IMR-90 (cell line): ENCODE data around the gene RANBP9. TPM values are rescaled to one million over a fixed set of nuclear protein-coding genes. Genes with fewer than 3 reads are reported as not detected.

Source experiments
- ATAC-seq: fragments of 200-7000 bp; cut with Tn5 transposase; 2 replicates; pipeline ENCODE4 v1.9.1; 2020; ENCODE audit warnings: low read depth, mild to moderate bottlenecking, moderate library complexity
- BruUV-seq: library from RNA; stranded (reverse); fragments of 400-500 nt; replicated peaks from 2 replicates; lab custom pipeline; 2021; lab: Mats Ljungman, UMichigan
- CTCF ChIA-PET: fragments of 300-600 bp; formaldehyde crosslinking; extraction: SDS; loops from one replicate; lab custom pipeline; 2021; ENCODE audit warnings: antibody characterized with exemption; lab: Yijun Ruan, JAX
- POLR2A ChIA-PET: fragments of 300-600 bp; sonication (Branson Sonifier 250); formaldehyde crosslinking; loops from one replicate; lab custom pipeline; 2022; ENCODE audit warnings: antibody characterized with exemption; ENCODE audit not compliant: unreplicated experiment; lab: Charles Lee
- DNase-seq: peaks from one replicate; pipeline ENCODE4 v3.0.0; 2013
- H2AFZ ChIP-seq: replicated peaks from 2 replicates; pipeline ENCODE3; 2013; ENCODE audit warnings: low read length, mild to moderate bottlenecking; ENCODE audit not compliant: poor library complexity
- H2AK5ac ChIP-seq: 2 replicates; pipeline ENCODE4 v1.6.1; 2013; ENCODE audit warnings: low read depth, low read length, inconsistent platforms
- H2AK9ac ChIP-seq: replicated peaks from 2 replicates; pipeline ENCODE3; 2013; ENCODE audit warnings: mild to moderate bottlenecking, low read depth, low read length, moderate library complexity; ENCODE audit not compliant: poor library complexity
- H2BK120ac ChIP-seq: 2 replicates; pipeline ENCODE4 v1.6.1; 2013; ENCODE audit warnings: low read depth, low read length, inconsistent platforms
- H2BK15ac ChIP-seq: 3 replicates; pipeline ENCODE4 v1.6.1; 2013; ENCODE audit warnings: low read depth, low read length, inconsistent platforms
- H2BK20ac ChIP-seq: 2 replicates; pipeline ENCODE4 v1.6.1; 2013; ENCODE audit warnings: low read depth, mild to moderate bottlenecking, inconsistent platforms, low read length, moderate library complexity
- H2BK5ac ChIP-seq: 2 replicates; pipeline ENCODE4 v1.6.1; 2013; ENCODE audit warnings: mild to moderate bottlenecking, low read depth, low read length, inconsistent platforms; ENCODE audit not compliant: poor library complexity, severe bottlenecking
- H3K14ac ChIP-seq: replicated peaks from 2 replicates; pipeline ENCODE4 v1.6.1; 2013; ENCODE audit warnings: low read depth, low read length, inconsistent platforms
- H3K18ac ChIP-seq: 2 replicates; pipeline ENCODE4 v1.6.1; 2013; ENCODE audit warnings: low read depth, low read length, control low read depth
- H3K23ac ChIP-seq: 2 replicates; pipeline ENCODE4 v1.6.1; 2013; ENCODE audit warnings: low read depth, low read length, inconsistent platforms
- H3K27ac ChIP-seq: 2 replicates; pipeline ENCODE4 v1.5.1; 2013; ENCODE audit warnings: mild to moderate bottlenecking, control low read depth, low read length; ENCODE audit not compliant: insufficient read depth
- H3K27me3 ChIP-seq: 2 replicates; pipeline ENCODE4 v1.6.1; 2013; ENCODE audit warnings: low read length; ENCODE audit not compliant: control insufficient read depth, insufficient read depth
- H3K36me3 ChIP-seq: 2 replicates; pipeline ENCODE4 v1.6.1; 2013; ENCODE audit warnings: low read length, mixed read lengths; ENCODE audit not compliant: control insufficient read depth, insufficient read depth
- H3K4ac ChIP-seq: 2 replicates; pipeline ENCODE4 v1.6.1; 2013; ENCODE audit warnings: low read depth, low read length, inconsistent platforms
- H3K4me1 ChIP-seq: 2 replicates; pipeline ENCODE4 v1.6.1; 2013; ENCODE audit warnings: low read length, mixed read lengths; ENCODE audit not compliant: control insufficient read depth, insufficient read depth
- H3K4me2 ChIP-seq: 2 replicates; pipeline ENCODE4 v1.6.1; 2013; ENCODE audit warnings: low read depth, mild to moderate bottlenecking, control low read depth, low read length, moderate library complexity
- H3K4me3 ChIP-seq: 2 replicates; pipeline ENCODE4 v1.5.1; 2013; ENCODE audit warnings: low read depth, mild to moderate bottlenecking, control low read depth, low read length, moderate library complexity; ENCODE audit not compliant: insufficient read depth
- H3K56ac ChIP-seq: 2 replicates; pipeline ENCODE4 v1.6.1; 2013; ENCODE audit warnings: low read length, inconsistent platforms; ENCODE audit not compliant: insufficient read depth; ENCODE audit errors: extremely low read depth
- H3K79me1 ChIP-seq, 2 experiments: 2 replicates each; pipeline ENCODE4 v1.6.1; 2013; ENCODE audit warnings: low read length in 2 of 2, inconsistent platforms in 1 of 2, low read depth in 1 of 2
- H3K9ac ChIP-seq: 2 replicates; pipeline ENCODE4 v1.6.1; 2013; ENCODE audit warnings: low read depth, low read length, control low read depth
- H3K9me1 ChIP-seq: 2 replicates; pipeline ENCODE4 v1.6.1; 2013; ENCODE audit warnings: low read length, inconsistent platforms; ENCODE audit not compliant: insufficient read depth
- H3K9me3 ChIP-seq: 2 replicates; pipeline ENCODE4 v1.6.1; 2013; ENCODE audit warnings: low read length; ENCODE audit not compliant: control insufficient read depth, insufficient read depth
- H4K20me1 ChIP-seq: 2 replicates; pipeline ENCODE4 v1.6.1; 2013; ENCODE audit warnings: low read length, inconsistent platforms; ENCODE audit not compliant: insufficient read depth
- H4K5ac ChIP-seq: 2 replicates; pipeline ENCODE4 v1.6.1; 2013; ENCODE audit warnings: mild to moderate bottlenecking, low read depth, low read length, control low read depth
- H4K8ac ChIP-seq, 2 experiments: 2 replicates each; pipeline ENCODE4 v1.6.1; 2013; ENCODE audit warnings: low read depth in 2 of 2, low read length in 2 of 2, control low read depth in 1 of 2, inconsistent platforms in 1 of 2
- H4K91ac ChIP-seq: 2 replicates; pipeline ENCODE4 v1.6.1; 2013; ENCODE audit warnings: low read depth, low read length, inconsistent platforms; ENCODE audit not compliant: insufficient read depth
- FOS ChIP-seq: fragments of 150-350 bp; IDR thresholded peaks from 2 replicates; pipeline ENCODE4 v1.6.1; 2016; ENCODE audit warnings: low read depth, low read length
- MAZ ChIP-seq: IDR thresholded peaks from 2 replicates; pipeline ENCODE4 v1.6.1; 2012; ENCODE audit warnings: low read depth, mild to moderate bottlenecking, low read length, improper control_type of control experiment, moderate library complexity, borderline replicate concordance
- WGBS, 2 experiments: methylation state at CpG; one replicate each; pipeline versions ENCODE4 v1.1.5 to v1.1.7; 2013; ENCODE audit warnings: missing lambda C conversion rate in 2 of 2; ENCODE audit not compliant: insufficient read length in 1 of 2; ENCODE audit errors: extremely low coverage in 2 of 2; 5-methylcytosine and 5-hydroxymethylcytosine counted together
- dilution Hi-C: fragments of 300-500 bp; cut with HindIII; formaldehyde crosslinking; loops from one replicate; pipeline ENCODE4 v1.14.3; 2018; ENCODE audit warnings: low sequenced_read_pairs; ENCODE audit not compliant: unreplicated experiment
- in situ Hi-C: fragments of 300-500 bp; cut with MboI; formaldehyde crosslinking; loops from 3 replicates; pipeline ENCODE4 v1.14.3; 2019; ENCODE audit warnings: low sequenced_read_pairs, inconsistent platforms, mixed read lengths
- intact Hi-C: fragments of 100-400 bp; cut with micrococcal nuclease; formaldehyde crosslinking; loops from 2 replicates; pipeline ENCODE4 v1.10.0; 2022
- polyA plus RNA-seq, 3 experiments: library from polyadenylated mRNA; depleted of rRNA; stranded (reverse); fragments of >200 nt; gene quantifications; 2 replicates each; pipeline ENCODE4 v1.2.3, GENCODE V29; 2012; ENCODE audit warnings: low replicate concordance in 1 of 3
- total RNA-seq: library from RNA; depleted of rRNA; stranded (reverse); fragments of >200 nt; gene quantifications from 2 replicates; pipeline ENCODE4 v1.2.3, GENCODE V29; 2012

The RANBP9 gene
- total and polyA plus RNA-seq, 2 of the 4 experiments (the other 2 are of a cell fraction) = 17.7 to 27.8 TPM

GRCh38 chr6:13661647-13662046, 50.0 kb downstream of the RANBP9 start:
- dilution Hi-C loops = no loop called here
- Histone ChIP-seq H2AK5ac (no peak overlapping the region), H3K23ac (no peak overlapping the region), H4K8ac (no peak overlapping the region), H3K4me3 (no peak overlapping the region), H4K91ac (no peak overlapping the region), H3K56ac (no peak overlapping the region), H2BK20ac (no peak overlapping the region), H3K18ac (no peak overlapping the region), H3K14ac (no peak overlapping the region), H4K20me1 (peaks cover 41% of the 10 kb centered on the region), H3K4me1 (peaks cover 5% of the 10 kb centered on the region; the same call in 1 of the 2 replicates), H3K27ac (no peak overlapping the region), H3K4me2 (no peak overlapping the region), H3K27me3 (no peaks in the 10 kb centered on the region), H3K36me3 (no peaks in the 10 kb centered on the region), H2AFZ (no peak overlapping the region), H3K9me3 (no peaks in the 10 kb centered on the region), H3K79me1 (peaks cover 16 to 53% of the 10 kb centered on the region in 2 experiments), H4K5ac (no peak overlapping the region), H2BK15ac (no peak overlapping the region), H3K9ac (no peak overlapping the region), H3K4ac (no peak overlapping the region), H2BK120ac (no peak overlapping the region), H3K9me1 (peaks cover 3% of the 10 kb centered on the region), H2BK5ac (no peak overlapping the region), H2AK9ac (no peak overlapping the region)
- intact Hi-C loops = loop anchor here (5.0 kb wide), 1 partner anchor 36 kb away; no protein-coding TSS in a partner anchor
- CTCF ChIA-PET = no interaction called here
- WGBS, 2 experiments = no CpG with 5 or more reads among the region's 2 CpGs
- POLR2A ChIA-PET = no interaction called here
- TF ChIP-seq FOS = no peak
- no peak for TF ChIP-seq MAZ
- ATAC-seq (no peak), DNase-seq (no peak)
- in situ Hi-C loops = no loop called here
- BruUV-seq = no TSS peak
